ENCODE measurements around the gene ATP10B.

- no peak for TF ChIP-seq CTCF (IDR thresholded peaks at IDR 0.05)
- no peak for TF ChIP-seq POLR2A (IDR thresholded peaks at IDR 0.05)
Measured at GRCh38 chr5:160539431-160539830, 312.6 kb downstream of the ATP10B start.
